Keratinocyte (primary cell): Measurements from ENCODE around the gene PPM1H. TPM values are rescaled to one million over a fixed set of nuclear protein-coding genes. Genes with fewer than 3 reads are reported as not detected.

Experiments used
- DNase-seq: peaks from one replicate; pipeline ENCODE4 v3.0.0-alpha.2; 2011; ENCODE audit warnings: low read depth, missing footprints, low spot score
- FAIRE-seq: peaks from 2 replicates; lab custom pipeline; 2011; peaks lifted over from hg19 to GRCh38; lab: Jason Lieb, UNC
- H2AFZ ChIP-seq: 2 replicates; pipeline ENCODE4 v1.6.0; 2012; ENCODE audit warnings: low read length, control low read depth, inconsistent platforms; ENCODE audit not compliant: control insufficient read depth
- H3K27ac ChIP-seq: 2 replicates; pipeline ENCODE4 v1.5.1; 2011; ENCODE audit warnings: low read length; ENCODE audit not compliant: control insufficient read depth, insufficient read depth
- H3K27me3 ChIP-seq: 3 replicates; pipeline ENCODE4 v1.6.0; 2011; ENCODE audit warnings: low read length; ENCODE audit not compliant: control insufficient read depth, insufficient read depth; ENCODE audit errors: extremely low read depth
- H3K36me3 ChIP-seq, 2 experiments: 2 replicates in 1 of 2; 3 replicates in 1 of 2; pipeline ENCODE4 v1.5.1; 2011; ENCODE audit warnings: low read length in 2 of 2, mild to moderate bottlenecking in 1 of 2; ENCODE audit not compliant: control insufficient read depth in 2 of 2, insufficient read depth in 2 of 2; ENCODE audit errors: extremely low read depth in 1 of 2
- H3K4me1 ChIP-seq: 3 replicates; pipeline ENCODE4 v1.5.1; 2011; ENCODE audit warnings: low read length; ENCODE audit not compliant: control insufficient read depth, insufficient read depth; ENCODE audit errors: extremely low read depth
- H3K4me2 ChIP-seq: 3 replicates; pipeline ENCODE4 v1.6.0; 2011; ENCODE audit warnings: low read depth, low read length; ENCODE audit not compliant: control insufficient read depth, insufficient read depth; ENCODE audit errors: extremely low read depth
- H3K4me3 ChIP-seq, 3 experiments: fragments of 200-600 bp in 1 of 3; sonication (generic) in 1 of 3; 2 replicates in 2 of 3; 3 replicates in 1 of 3; pipeline ENCODE4 v1.5.1; 2011 to 2016; ENCODE audit warnings: low read length in 3 of 3, mild to moderate bottlenecking in 3 of 3, control low read depth in 2 of 3, inconsistent platforms in 1 of 3, low read depth in 1 of 3, mixed read lengths in 1 of 3, mixed run types in 1 of 3, moderate library complexity in 1 of 3; ENCODE audit not compliant: control insufficient read depth in 2 of 3, insufficient read depth in 2 of 3; ENCODE audit errors: extremely low read depth in 1 of 3
- H3K79me2 ChIP-seq: 2 replicates; pipeline ENCODE4 v1.6.0; 2012; ENCODE audit warnings: low read length; ENCODE audit not compliant: control insufficient read depth, insufficient read depth
- H3K9ac ChIP-seq: 3 replicates; pipeline ENCODE4 v1.6.0; 2011; ENCODE audit warnings: low read length; ENCODE audit not compliant: control insufficient read depth, insufficient read depth; ENCODE audit errors: extremely low read depth
- H3K9me1 ChIP-seq: 3 replicates; pipeline ENCODE4 v1.6.0; 2011; ENCODE audit warnings: low read length; ENCODE audit not compliant: control insufficient read depth, insufficient read depth; ENCODE audit errors: extremely low read depth
- H3K9me3 ChIP-seq: 2 replicates; pipeline ENCODE4 v1.5.1; 2012; ENCODE audit warnings: low read depth, low read length; ENCODE audit not compliant: control insufficient read depth
- H4K20me1 ChIP-seq: 3 replicates; pipeline ENCODE4 v1.6.0; 2011; ENCODE audit warnings: low read length; ENCODE audit not compliant: control insufficient read depth, insufficient read depth; ENCODE audit errors: extremely low read depth
- EZH2 ChIP-seq: IDR thresholded peaks from one replicate; pipeline ENCODE4 v1.6.1; 2012; ENCODE audit warnings: inconsistent platforms, mild to moderate bottlenecking, low read length, moderate library complexity
- dilution Hi-C: fragments of 300-500 bp; cut with MboI; formaldehyde crosslinking; loops from one replicate; pipeline ENCODE4 v1.7.0; 2020; ENCODE audit warnings: low sequenced_read_pairs; ENCODE audit not compliant: extremely low pct_ligation_motif_present
- polyA plus RNA-seq, 5 experiments: library from polyadenylated mRNA; depleted of rRNA in 3 of 5; stranded (reverse) in 3 of 5; stranded (forward) in 1 of 5; unstranded in 1 of 5; fragments of >200 nt; gene quantifications; 1 replicate in 1 of 5; 2 replicates in 3 of 5; 3 replicates in 1 of 5; pipeline versions ENCODE4 v1.2.1 to v1.2.3, GENCODE V29; 2011 to 2012; ENCODE audit warnings: missing spikeins in 2 of 5, low read depth in 1 of 5, low replicate concordance in 1 of 5
- TF ChIP-seq, protein P1 (sequence below), 3 experiments: IDR thresholded peaks in 1 of 3; conservative IDR thresholded peaks in 1 of 3; optimal IDR thresholded peaks in 1 of 3; 2 replicates in 2 of 3; 3 replicates in 1 of 3; pipeline versions ENCODE3 to v1.5.1; 2011; ENCODE audit warnings: low read length in 3 of 3, mild to moderate bottlenecking in 3 of 3, moderate library complexity in 2 of 3, control low read depth in 1 of 3, inconsistent platforms in 1 of 3; ENCODE audit not compliant: insufficient read depth in 2 of 3; ENCODE audit errors: extremely low read depth in 1 of 3

The PPM1H gene
- polyA plus RNA-seq, 1 donor (not counting 4 experiments of a cell fraction or from before 2014, with no cell fraction given), result 0.09 TPM

DNA sequence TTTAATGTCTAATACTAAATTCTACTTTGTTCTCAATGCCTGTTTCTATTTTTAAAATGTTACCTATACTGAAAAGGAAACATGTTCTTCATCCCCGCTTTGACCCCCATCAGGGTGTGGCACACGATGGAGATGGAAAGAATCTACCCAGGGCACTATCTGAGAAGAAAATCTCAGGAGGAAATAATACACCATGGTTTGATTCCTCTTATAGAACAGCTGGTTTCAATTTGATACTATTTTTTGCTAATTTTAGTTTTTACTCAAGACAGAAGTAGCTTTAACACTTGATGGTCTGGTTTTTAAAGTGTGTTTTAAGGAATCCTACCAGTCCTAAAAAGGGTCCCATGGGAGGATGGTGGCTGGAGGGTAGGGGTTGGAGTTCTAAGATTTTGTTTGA, 56.7 kb downstream of the PPM1H start:
- no peak for FAIRE-seq
- no peak for DNase-seq
- Histone ChIP-seq H3K79me2 (no peaks in the 10 kb centered on the region), H3K4me1 (no peaks in the 10 kb centered on the region), H2AFZ (no peak overlapping the region), H3K9me3 (no peaks in the 10 kb centered on the region), H3K9ac (no peak overlapping the region), H3K27ac (no peak overlapping the region), H3K36me3 (no peaks in the 10 kb centered on the region), H3K9me1 (no peaks in the 10 kb centered on the region), H3K4me2 (no peak overlapping the region), H3K27me3 (peaks cover under 1% of the 10 kb centered on the region), H3K4me3 (no peak overlapping the region), H4K20me1 (no peaks in the 10 kb centered on the region)
- TF ChIP-seq EZH2, result no peak
- TF ChIP-seq, protein P1, sequence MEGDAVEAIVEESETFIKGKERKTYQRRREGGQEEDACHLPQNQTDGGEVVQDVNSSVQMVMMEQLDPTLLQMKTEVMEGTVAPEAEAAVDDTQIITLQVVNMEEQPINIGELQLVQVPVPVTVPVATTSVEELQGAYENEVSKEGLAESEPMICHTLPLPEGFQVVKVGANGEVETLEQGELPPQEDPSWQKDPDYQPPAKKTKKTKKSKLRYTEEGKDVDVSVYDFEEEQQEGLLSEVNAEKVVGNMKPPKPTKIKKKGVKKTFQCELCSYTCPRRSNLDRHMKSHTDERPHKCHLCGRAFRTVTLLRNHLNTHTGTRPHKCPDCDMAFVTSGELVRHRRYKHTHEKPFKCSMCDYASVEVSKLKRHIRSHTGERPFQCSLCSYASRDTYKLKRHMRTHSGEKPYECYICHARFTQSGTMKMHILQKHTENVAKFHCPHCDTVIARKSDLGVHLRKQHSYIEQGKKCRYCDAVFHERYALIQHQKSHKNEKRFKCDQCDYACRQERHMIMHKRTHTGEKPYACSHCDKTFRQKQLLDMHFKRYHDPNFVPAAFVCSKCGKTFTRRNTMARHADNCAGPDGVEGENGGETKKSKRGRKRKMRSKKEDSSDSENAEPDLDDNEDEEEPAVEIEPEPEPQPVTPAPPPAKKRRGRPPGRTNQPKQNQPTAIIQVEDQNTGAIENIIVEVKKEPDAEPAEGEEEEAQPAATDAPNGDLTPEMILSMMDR (optimal IDR thresholded peaks at IDR 0.05 in 1 of 3, IDR thresholded peaks at IDR 0.05 in 1 of 3, conservative IDR thresholded peaks at IDR 0.05 in 1 of 3; ENCODE audit: extremely low read depth in 1 of 3, insufficient read depth in 2 of 3, low read length in 3 of 3), result no peak
- dilution Hi-C loops, result no loop called here

GRCh38 chr12:62876938-62877548, 57.9 kb downstream of the PPM1H start:
- Histone ChIP-seq H3K36me3 (no peaks in the 10 kb centered on the region), H3K27me3 (peaks cover 2% of the 10 kb centered on the region), H3K9ac (no peak overlapping the region), H3K4me3 (no peak overlapping the region), H3K4me2 (no peak overlapping the region), H3K4me1 (no peaks in the 10 kb centered on the region), H3K79me2 (no peaks in the 10 kb centered on the region), H3K27ac (no peak overlapping the region), H3K9me1 (no peaks in the 10 kb centered on the region), H4K20me1 (no peaks in the 10 kb centered on the region), H3K9me3 (no peaks in the 10 kb centered on the region), H2AFZ (no peak overlapping the region)
- dilution Hi-C loops, result no loop called here
- DNase-seq (no peak), FAIRE-seq (no peak)
- TF ChIP-seq, protein P1 (optimal IDR thresholded peaks at IDR 0.05 in 1 of 3, IDR thresholded peaks at IDR 0.05 in 1 of 3, conservative IDR thresholded peaks at IDR 0.05 in 1 of 3; ENCODE audit: extremely low read depth in 1 of 3, insufficient read depth in 2 of 3, low read length in 3 of 3), result no peak
- TF ChIP-seq EZH2, result no peak
